Ovary (tissue), 9 donors: ENCODE data around the gene RPGRIP1L. TPM values are rescaled to one million over a fixed set of nuclear protein-coding genes. Genes with fewer than 3 reads are reported as not detected.

Source experiments
- DNase-seq, 5 donors: peaks; one replicate each; pipeline ENCODE4 v3.0.0-alpha.2; 2019 to 2020
- H3K27ac ChIP-seq, 2 donors: fragments of 200-600 bp; one replicate each; pipeline versions ENCODE4 v1.5.1 to v1.8.0; 2019 to 2022
- H3K27me3 ChIP-seq: fragments of 200-600 bp; one replicate; pipeline ENCODE4 v1.8.0; 2022
- H3K36me3 ChIP-seq: fragments of 200-600 bp; sonication (generic); one replicate; pipeline ENCODE4 v1.5.1; 2019
- H3K4me1 ChIP-seq: one replicate; pipeline ENCODE4 v1.8.1; 2013; ENCODE audit warnings: mild to moderate bottlenecking, moderate library complexity; ENCODE audit not compliant: insufficient read depth
- H3K4me3 ChIP-seq: fragments of 200-600 bp; sonication (generic); one replicate; pipeline ENCODE4 v1.5.1; 2017
- H3K9me3 ChIP-seq, 2 donors: fragments of 200-600 bp in 1 of 2; sonication (generic) in 1 of 2; one replicate each; pipeline versions ENCODE4 v1.5.1 to v1.8.1; 2013 to 2019; ENCODE audit warnings: mild to moderate bottlenecking in 1 of 2, moderate library complexity in 1 of 2
- EP300 ChIP-seq: sonication (generic); formaldehyde crosslinking; IDR thresholded peaks from one replicate; pipeline ENCODE4 v1.6.1; 2017; ENCODE audit warnings: antibody characterized with exemption
- POLR2A ChIP-seq: fragments of 450-650 bp; IDR thresholded peaks from one replicate; pipeline ENCODE4 v1.6.1; 2017; ENCODE audit warnings: antibody characterized with exemption, mild to moderate bottlenecking, moderate library complexity
- WGBS, 3 donors: extraction: QIAGEN DNeasy Blood & Tissue Kit in 1 of 3; methylation state at CpG; one replicate each; pipeline versions ENCODE4 v1.1.5 to v1.1.7; 2013 to 2017; 5-methylcytosine and 5-hydroxymethylcytosine counted together
- intact Hi-C, 4 donors: fragments of 100-400 bp; cut with DNase I; formaldehyde crosslinking; loops; one replicate each; pipeline versions ENCODE4 v1.11.0 to v1.15.1; 2022 to 2023
- polyA plus RNA-seq, 2 donors: library from polyadenylated mRNA; stranded (reverse); fragments of 200-250 nt in 1 of 2; fragments of 350-450 nt in 1 of 2; fragmentation: Illumina TruSeq in 1 of 2; extraction: RNeasy Lipid Tissue Mini Kit (QIAGEN cat#74804) in 1 of 2; gene quantifications; one replicate each; pipeline ENCODE4 v1.2.3, GENCODE V29; 2013 to 2014
- total RNA-seq, 7 donors: library from RNA; depleted of rRNA in 2 of 7; stranded (reverse); fragments of >200 nt in 2 of 7; fragmentation: NEBNext Ultra II Directional in 3 of 7; extraction: Animal tissue kit (Norgen Biotek cat#: 25700) in 3 of 7; gene quantifications; one replicate each; pipeline versions ENCODE4 v1.1.0 to v1.2.4, GENCODE V29; 2016 to 2023
- TF ChIP-seq, protein P1 (sequence below), 3 donors: fragments of 450-650 bp in 2 of 3; fragments of 200-600 bp in 1 of 3; IDR thresholded peaks; one replicate each; pipeline versions ENCODE4 v1.5.1 to v1.8.0; 2016 to 2022; ENCODE audit warnings: antibody characterized with exemption in 3 of 3, mild to moderate bottlenecking in 1 of 3
- donor health status: DM: no; HTN: no; CAD: no; lungs with moderate emphysema.
- donor health status: DM: no; HTN: no; CAD: no.
- donor health status: Bipolar disorder and iron deficiency.
- donor health status: DM: yes; HTN: yes; CAD: no.
- donor health status: DM: no; HTN: no; CAD: no.
- donor health status: DM: yes; HTN: yes; CAD: no.

The RPGRIP1L gene
- total and polyA plus RNA-seq, 9 donors, result 1.7 to 12.1 (median 7.7) TPM

- Histone ChIP-seq H3K27me3 (no peaks in the 10 kb centered on the region), H3K27ac (no peak overlapping the region), H3K4me1 (no peaks in the 10 kb centered on the region), H3K4me3 (no peak overlapping the region), H3K36me3 (no peaks in the 10 kb centered on the region), H3K9me3 (no peaks in the 10 kb centered on the region)
- 93 to 97% (median 96%) methylated on average over 10 of the region's 10 CpGs for WGBS, 3 donors
- TF ChIP-seq EP300 (no peak), POLR2A (no peak)
- TF ChIP-seq, protein P1, sequence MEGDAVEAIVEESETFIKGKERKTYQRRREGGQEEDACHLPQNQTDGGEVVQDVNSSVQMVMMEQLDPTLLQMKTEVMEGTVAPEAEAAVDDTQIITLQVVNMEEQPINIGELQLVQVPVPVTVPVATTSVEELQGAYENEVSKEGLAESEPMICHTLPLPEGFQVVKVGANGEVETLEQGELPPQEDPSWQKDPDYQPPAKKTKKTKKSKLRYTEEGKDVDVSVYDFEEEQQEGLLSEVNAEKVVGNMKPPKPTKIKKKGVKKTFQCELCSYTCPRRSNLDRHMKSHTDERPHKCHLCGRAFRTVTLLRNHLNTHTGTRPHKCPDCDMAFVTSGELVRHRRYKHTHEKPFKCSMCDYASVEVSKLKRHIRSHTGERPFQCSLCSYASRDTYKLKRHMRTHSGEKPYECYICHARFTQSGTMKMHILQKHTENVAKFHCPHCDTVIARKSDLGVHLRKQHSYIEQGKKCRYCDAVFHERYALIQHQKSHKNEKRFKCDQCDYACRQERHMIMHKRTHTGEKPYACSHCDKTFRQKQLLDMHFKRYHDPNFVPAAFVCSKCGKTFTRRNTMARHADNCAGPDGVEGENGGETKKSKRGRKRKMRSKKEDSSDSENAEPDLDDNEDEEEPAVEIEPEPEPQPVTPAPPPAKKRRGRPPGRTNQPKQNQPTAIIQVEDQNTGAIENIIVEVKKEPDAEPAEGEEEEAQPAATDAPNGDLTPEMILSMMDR (IDR thresholded peaks at IDR 0.05), result no peak
- no peak for DNase-seq
- intact Hi-C loops, result no loop called here
Measured at GRCh38 chr16:53605356-53605755, 98.3 kb downstream of the RPGRIP1L start.

DNA sequence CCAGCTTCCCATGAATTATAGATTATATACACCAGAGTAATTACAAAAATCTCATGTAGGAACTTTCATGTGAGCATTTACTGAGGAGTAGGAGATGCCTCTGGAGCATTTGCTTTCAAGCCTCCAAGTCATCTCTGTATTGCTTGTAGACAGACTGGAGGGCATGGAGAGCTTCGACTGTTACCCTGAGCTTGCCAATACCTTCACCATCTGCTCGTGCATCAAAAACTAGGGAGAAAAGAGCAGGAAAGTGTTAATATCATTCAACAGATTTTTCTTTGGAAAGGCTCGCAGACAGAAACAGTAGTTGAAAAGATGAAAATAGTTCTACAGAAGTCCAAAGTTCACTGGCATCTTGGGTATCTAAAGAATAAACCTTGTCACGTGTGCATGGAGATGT, 101.7 kb downstream of the RPGRIP1L start:
- DNase-seq, result no peak
- no peaks in the 10 kb centered on the region for H3K36me3 ChIP-seq
- H3K9me3 ChIP-seq, result no peaks in the 10 kb centered on the region
- TF ChIP-seq POLR2A, result no peak
- TF ChIP-seq EP300, result no peak
- TF ChIP-seq, protein P1 (IDR thresholded peaks at IDR 0.05), result no peak
- 78 to 96% (median 89%) methylated on average over 4 of the region's 4 CpGs for WGBS, 3 donors
- no peaks in the 10 kb centered on the region for H3K4me1 ChIP-seq
- intact Hi-C loops, result no loop called here
- no peak overlapping the region for H3K4me3 ChIP-seq
- H3K27ac ChIP-seq, result no peak overlapping the region
- no peaks in the 10 kb centered on the region for H3K27me3 ChIP-seq

- no peaks in the 10 kb centered on the region for H3K27me3 ChIP-seq
- no peak overlapping the region for H3K27ac ChIP-seq
- intact Hi-C loops, result no loop called here
- TF ChIP-seq, protein P1 (IDR thresholded peaks at IDR 0.05), result no peak
- TF ChIP-seq POLR2A (no peak), EP300 (no peak)
- DNase-seq, result no peak
- H3K4me3 ChIP-seq, result no peak overlapping the region
- WGBS, 3 donors, result 95 to 99% (median 96%) methylated on average over 1 of the region's 1 CpG
- H3K4me1 ChIP-seq, result no peaks in the 10 kb centered on the region
- no peaks in the 10 kb centered on the region for H3K36me3 ChIP-seq
- no peaks in the 10 kb centered on the region for H3K9me3 ChIP-seq
Measured at GRCh38 chr16:53600616-53601015, 103.0 kb downstream of the RPGRIP1L start.

DNA sequence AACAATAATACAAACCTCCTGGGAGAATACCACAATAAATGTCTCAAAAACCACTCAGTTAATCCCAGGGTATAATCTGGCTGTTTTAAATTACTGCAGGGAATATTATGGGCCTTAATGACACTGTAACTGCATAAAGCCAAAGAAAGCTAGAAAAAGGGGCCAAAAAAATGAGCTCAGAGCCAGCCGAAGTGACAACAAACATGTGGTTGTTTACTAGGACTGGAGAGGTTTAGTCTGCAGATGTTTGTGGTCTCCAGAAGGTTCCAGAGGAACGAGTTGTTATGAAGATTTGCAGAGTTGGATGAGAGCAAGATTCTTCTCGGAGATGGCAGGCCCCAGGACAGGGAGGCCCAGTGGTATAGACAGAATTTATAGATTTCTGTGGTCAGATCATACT, 103.5 kb downstream of the RPGRIP1L start:
- Histone ChIP-seq H3K4me3 (no peak overlapping the region), H3K36me3 (no peaks in the 10 kb centered on the region), H3K4me1 (no peaks in the 10 kb centered on the region), H3K27me3 (no peaks in the 10 kb centered on the region), H3K9me3 (no peaks in the 10 kb centered on the region), H3K27ac (no peak overlapping the region)
- TF ChIP-seq EP300 (no peak), POLR2A (no peak)
- TF ChIP-seq, protein P1 (IDR thresholded peaks at IDR 0.05), result no peak
- 38 to 45% (median 44%) methylated on average over 3 of the region's 3 CpGs for WGBS, 3 donors
- intact Hi-C loops, result no loop called here
- DNase-seq, result no peak
